ENCODE data around the gene TMEM208.

- TF ChIP-seq CTCF (IDR thresholded peaks at IDR 0.05) = peak in 4 of 6 experiments; percentile 27 to 42 (median 34)
- no peak for TF ChIP-seq POLR2A (IDR thresholded peaks at IDR 0.05)
Observed at GRCh38 chr16:67246081-67246755, 19.3 kb downstream of the TMEM208 start.

Data from Peyer's patch (tissue), 4 donors.